AG20443 (cell line): ENCODE data around the gene WNT7A.
"Not testable (repeated sequence)": the region's sequence is repeated elsewhere in the genome, so short reads cannot be mapped to it uniquely, and the experiment has no call there.

Source experiments
- DNase-seq: peaks from one replicate; pipeline ENCODE4 v3.0.0; 2012; ENCODE audit warnings: low spot score, mixed read lengths

Gene WNT7A

GRCh38 chr3:13879946-13880810 lies at the start of gene WNT7A:
WNT7A (minus strand) TSS chr3:13880071; CDS start chr3:13879816, 255 bp downstream.
- DNase-seq = peak; percentile 74

DNA sequence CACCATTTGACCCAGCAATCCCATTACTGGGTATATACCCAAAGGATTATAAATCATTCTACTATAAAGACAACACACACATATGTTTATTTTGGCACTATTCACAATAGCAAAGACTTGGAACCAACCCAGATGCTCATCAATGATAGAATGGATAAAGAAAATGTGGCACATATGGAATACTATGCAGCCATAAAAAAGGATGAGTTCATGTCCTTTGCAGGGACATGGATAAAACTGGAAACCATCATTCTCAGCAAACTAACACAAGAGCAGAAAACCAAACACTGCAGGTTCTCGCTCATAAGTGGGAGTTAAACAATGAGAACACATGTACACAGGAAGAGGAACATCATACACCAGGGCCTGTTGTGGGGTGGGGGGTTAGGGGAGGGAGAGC lies 48.9 kb upstream of the WNT7A start:
- not testable (repeated sequence) for DNase-seq

DNA sequence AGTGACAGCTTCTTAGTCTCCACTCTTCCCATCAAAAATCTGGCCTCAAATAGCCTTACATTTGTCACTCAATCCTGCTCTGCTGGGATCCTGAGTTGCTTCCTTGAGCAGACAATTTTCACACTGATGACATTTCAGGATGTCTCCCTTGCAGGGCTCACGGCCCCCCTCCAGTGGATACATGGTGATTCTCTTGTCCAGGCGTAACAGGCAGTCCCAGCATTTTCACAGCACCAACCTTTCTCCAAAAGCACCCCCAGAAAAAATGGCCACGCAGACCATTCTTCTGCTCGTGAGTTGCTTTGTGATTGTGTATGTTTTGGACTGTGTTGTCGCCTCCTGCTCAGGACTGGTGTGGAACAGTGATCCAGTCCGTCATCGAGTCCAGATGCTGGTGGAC lies 47.4 kb upstream of the WNT7A start:
- DNase-seq = no peak

DNA sequence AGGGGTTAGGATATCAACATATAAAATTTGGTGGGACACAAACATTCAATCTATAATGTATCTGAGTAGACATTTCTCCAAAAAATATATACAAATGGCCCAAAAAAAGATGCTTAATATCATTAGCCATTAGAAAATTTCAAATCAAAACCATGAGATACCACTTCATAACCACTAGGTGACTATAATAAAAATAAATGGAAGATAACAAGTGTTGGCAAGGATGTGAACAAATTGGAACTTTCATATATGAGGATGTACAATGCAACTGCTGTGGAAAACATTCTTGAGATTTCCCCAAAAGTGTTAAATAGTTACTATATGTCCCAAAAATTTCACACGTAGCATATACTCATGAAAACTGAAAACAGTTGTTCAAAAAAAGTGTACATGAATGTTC lies 36.5 kb upstream of the WNT7A start:
- no peak for DNase-seq

- no peak for DNase-seq
Measured at GRCh38 chr3:13902648-13903238, 22.9 kb upstream of the WNT7A start.

DNA sequence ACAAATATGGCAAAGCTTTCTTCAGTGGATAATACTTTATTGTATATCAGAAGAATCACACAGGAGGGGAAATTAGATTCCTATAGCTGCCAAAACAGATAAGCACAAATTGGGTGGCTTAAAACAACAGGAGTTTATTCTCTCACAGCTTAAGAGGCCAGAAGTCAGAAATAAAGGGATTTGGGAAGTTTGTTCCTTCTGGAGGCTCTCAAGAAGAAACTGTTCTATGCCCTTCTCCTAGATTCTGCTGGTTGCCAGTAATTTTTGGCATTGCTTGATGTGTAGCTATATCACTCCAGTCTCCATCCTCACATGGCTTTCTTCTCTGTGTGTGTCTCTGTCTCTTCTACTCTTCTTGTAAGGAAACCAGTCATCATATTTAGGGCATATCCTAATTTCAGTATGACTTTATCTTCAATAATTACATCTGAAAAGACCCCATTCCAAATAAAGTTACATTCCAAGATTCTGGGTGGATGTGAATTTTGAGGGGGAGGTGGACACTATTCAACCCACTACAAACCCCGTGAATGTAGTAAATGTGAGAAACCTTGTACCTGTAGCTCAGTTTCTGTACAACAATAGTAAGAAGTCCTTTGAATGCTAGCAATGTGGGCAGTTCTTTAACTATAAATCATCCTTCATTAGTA lies 22.2 kb upstream of the WNT7A start:
- no peak for DNase-seq

DNA sequence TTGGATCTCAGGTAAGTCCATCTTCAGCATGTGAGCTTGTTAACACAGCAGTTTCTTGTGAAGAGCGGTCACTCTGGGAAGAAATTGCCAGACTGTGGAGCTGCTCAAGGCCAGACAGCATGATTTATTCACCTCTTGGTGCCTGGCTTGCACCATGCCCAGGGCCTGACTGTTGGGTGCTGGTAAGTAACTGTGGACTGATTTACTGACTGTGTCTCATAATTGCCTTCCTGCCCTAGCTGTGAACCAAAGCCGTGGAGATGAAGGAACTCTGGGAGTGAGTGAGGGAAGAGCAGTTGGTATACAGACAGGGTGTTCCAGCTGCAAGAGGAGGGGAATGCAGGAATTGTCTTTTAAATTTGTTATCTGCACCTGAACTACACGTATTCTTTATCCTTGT lies 18.5 kb upstream of the WNT7A start:
- DNase-seq = no peak

DNA sequence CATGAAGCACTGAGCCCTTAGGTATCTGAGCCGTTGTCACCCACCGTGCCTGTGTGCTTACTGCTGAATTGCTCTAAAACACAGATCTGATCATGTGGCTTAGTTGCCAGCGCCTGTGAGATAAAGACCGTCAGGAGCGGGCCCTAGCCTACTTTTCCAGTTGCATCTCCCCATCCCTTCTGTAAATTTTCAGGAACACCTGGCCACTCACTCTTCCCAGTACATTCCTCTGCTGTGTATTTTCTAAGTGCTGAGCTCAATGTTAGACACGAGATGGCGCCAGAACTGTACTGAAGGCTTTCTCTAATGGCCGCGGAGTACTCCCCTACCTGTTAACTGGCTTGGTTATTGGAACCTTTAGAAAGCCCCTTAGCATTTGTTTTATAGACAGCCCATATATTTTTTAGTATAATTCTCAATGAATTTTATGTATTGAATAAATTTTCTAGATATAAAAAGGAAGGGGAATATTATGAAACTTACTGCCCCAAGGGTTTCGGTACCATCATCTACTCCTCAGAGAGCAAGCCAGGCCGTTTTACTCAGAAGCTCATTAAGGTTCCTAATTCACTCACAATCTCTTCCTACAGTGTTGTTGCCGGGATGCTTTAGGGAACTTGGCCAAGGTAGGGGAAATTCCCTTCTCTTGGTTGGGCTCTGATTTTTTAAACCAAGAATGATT lies 16.7 kb upstream of the WNT7A start:
- peak; percentile 70 for DNase-seq

DNA sequence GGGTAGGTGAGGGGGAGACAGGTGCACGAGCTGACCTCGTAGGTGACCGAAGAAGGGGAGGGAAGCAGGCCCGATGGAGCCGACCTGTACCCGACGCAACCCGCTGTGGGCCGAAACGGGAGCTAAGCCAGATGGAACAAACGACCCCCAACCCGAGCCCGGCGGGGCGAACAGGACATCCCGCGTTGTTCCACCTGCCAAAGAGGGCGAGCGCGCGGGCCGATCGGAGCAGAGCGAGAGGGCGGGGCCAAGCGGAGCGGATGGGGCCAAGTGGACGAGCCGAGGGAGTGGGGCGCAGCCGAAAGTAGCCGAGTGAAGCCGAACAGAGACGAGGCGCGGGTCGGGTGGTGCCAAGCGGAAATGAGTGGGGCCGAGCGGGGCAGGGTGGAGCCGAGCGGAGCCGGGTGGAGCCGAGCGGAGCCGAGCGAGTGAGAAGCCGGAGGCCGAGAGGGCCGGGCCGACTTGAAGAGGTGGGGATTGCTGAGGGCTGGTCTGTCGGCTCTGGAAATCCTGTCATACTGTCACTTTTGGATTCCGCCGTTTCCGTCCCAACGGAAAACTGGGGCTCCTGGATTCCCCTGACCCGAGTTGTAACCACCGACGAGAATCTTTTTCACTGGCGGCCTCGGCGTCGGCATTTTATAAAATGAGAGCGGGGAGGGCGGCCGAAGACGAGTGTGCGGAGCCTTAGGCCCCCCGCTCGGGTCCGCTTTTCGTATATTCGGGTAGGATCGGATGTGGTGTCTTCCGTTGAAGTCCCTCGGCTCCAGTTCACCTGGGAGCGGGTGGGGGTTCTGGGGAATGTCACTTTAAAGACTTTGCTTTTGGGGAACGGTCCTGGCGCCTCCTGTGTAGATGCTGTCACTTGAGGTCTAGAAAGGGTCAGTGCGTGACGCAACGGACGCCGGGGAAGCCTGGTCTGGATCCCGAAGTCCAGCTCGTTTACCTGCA lies 15.6 kb upstream of the WNT7A start:
- peak; percentile 99 for DNase-seq

GRCh38 chr3:13894807-13895154 lies 14.9 kb upstream of the WNT7A start:
- no peak for DNase-seq

DNA sequence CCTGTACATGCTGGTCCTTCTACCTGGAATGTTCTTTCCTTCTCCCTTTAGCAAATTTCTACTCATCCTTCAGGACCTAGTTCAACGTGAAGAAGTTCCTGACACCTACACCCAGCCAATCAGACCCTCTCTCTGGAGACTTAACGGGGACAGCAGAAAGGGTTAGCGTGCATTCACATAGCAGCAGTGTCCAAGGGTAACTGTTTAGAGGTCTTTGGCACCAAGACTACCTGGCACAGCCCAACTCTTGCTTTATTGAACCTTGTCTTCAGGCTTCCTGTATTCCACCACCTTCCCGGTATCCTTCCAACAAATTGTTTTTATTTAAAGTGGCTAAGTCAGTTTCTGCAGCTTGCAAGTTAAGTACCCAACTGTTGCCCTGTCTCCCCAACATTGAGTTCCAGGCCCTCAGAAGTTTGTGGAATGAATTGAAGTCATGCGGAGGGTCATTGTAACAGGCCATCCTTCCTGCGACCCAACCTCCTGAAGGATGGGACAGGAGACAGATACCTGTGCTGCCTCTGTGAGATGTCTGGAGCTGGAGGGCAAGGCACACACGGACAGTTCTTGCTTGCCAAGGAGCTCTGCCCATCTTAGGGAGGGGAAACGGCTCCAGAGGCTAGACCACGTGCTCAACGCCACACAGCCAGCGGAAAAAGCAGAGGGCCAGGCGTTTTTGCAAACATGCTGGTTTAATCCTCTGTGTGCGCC lies 14.4 kb upstream of the WNT7A start:
- no peak for DNase-seq

GRCh38 chr3:13892304-13892703 lies 12.4 kb upstream of the WNT7A start:
- DNase-seq = no peak

DNA sequence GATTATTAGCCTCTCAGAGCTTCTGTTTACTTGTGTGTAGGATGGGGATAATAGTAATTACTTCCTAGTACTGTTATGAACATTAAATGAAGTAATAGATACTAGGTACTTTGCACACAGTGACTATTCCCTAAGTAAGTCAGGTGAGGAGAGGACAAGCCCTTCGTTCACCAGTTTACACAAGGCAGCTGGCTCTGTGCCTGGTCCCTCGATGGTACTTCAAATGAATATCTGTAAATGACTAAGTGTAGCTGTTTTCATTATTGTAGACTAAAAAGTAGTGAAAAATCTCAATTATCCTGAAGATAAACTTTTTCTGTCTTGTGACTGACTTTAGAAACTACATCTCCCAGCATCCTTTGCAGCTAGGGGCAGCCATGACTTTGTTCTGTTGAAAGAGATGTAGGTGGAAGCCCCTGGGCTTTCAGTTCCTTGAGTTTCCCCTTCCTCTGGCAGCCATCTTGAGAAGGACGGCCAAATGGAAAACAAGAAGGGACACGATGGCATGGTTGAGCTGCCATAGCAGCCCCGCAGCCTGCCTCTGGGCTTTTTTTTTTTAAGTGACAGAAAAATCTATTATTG lies 11.7 kb upstream of the WNT7A start:
- no peak for DNase-seq

DNA sequence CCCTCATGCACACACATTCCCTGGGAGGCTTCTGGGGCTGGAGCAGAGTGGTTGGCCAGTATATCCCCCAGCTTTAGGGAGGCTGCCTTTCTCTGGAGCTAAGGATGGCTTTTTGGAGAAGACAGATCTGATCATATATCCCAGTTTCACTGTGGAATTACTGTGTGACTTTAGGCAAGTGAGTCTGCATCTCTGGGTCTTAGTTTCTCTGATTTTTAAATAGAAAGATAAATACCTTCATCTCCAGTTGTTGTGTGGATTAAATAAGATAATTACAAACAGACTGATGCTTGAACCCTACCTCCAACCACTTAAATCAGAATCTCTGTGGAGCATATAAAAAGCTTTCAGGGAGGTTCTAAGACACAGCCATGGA lies 11.1 kb upstream of the WNT7A start:
- no peak for DNase-seq

GRCh38 chr3:13890377-13891016 lies 10.6 kb upstream of the WNT7A start:
- no peak for DNase-seq

- DNase-seq = no peak
Measured at GRCh38 chr3:13888576-13888975, 8.7 kb upstream of the WNT7A start.

GRCh38 chr3:13887495-13888300 lies 7.8 kb upstream of the WNT7A start:
- DNase-seq = no peak

DNA sequence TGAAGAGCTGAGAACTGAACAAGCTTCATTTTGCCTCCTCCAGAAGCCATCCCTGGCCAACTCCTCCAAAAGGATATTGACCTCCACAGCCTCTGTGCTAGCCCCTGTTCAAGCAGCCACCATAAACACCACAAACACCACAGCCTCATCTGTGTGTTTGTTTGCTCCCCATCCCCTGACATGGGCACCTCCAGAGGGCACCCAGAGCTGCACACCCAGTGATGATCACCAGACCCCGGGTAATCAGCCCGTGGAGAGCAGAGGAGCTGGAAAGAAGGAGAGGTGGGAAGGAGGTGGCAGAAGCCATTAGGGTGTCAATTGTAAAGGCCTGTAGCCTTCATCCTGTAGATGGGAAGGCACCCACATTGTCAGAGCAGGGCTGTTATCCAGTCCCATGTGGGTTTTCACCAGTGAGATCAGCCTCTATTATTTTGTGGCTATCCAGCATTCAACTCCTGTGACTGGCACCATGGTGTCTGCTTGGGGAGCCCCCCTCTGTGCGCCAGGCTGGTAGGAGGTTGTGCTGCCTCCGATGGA lies 6.8 kb upstream of the WNT7A start:
- no peak for DNase-seq

DNA sequence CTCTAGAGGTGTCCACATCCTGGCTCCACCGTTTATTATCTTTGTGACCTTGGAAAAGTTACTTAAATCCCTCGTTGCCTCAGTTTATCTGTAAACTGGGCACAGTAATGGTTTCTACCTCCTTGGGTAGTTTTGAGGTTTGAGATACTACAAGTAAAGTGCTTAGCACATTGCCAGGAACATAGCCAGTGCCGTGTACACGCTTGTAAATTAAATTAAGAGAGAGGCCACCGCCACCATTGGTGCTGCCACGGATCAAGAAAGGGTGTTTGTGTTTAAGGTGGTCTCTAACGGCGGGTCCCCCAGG lies 5.8 kb upstream of the WNT7A start:
- no peak for DNase-seq
